Stimulated activated CD8-positive, alpha-beta memory T cell treated with anti-CD3 and anti-CD28 coated beads, Interleukin-4, amount 100 ng/mL, for 1 hour (primary cell): ENCODE results near the gene TRMO.
A peak's percentile ranks its signal among the peaks of the same experiment; 100 is the strongest.

ENCODE experiments used
- DNase-seq, 2 donors: peaks; one replicate each; pipeline ENCODE4 v3.0.0-alpha.2; 2020; ENCODE audit warnings: low read depth in 2 of 2, low spot score in 1 of 2

Gene TRMO

GRCh38 chr9:97938081-97938644 lies 15.9 kb upstream of the TRMO start, which contains the start of gene HEMGN:
HEMGN (minus strand) TSS chr9:97938172; CDS start chr9:97938136, 36 bp downstream.
- DNase-seq = peak in 1 of 2 donors; percentile 10

DNA sequence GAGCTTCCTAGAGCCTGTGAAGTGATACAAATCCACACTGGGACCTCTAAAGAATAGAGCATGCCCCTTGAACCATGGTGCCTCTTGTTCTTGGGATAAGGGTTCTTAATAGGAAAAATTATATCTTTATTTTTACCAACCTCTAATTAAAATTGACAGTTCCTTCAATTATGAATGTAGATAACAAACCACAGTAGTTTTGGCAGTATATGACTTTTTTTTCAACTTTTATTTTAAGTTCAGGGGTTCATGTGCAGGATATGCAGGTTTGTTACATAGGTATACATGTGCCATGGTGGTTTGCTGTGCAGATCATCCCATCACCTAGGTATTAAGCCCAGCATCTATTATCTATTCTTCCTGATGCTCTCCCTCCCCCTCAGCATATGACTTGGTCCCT lies 14.7 kb upstream of the TRMO start:
- DNase-seq = no peak

- DNase-seq = no peak
Measured at GRCh38 chr9:97935276-97935675, 13.0 kb upstream of the TRMO start.

- DNase-seq = no peak
Measured at GRCh38 chr9:97934321-97935115, 12.2 kb upstream of the TRMO start.

DNA sequence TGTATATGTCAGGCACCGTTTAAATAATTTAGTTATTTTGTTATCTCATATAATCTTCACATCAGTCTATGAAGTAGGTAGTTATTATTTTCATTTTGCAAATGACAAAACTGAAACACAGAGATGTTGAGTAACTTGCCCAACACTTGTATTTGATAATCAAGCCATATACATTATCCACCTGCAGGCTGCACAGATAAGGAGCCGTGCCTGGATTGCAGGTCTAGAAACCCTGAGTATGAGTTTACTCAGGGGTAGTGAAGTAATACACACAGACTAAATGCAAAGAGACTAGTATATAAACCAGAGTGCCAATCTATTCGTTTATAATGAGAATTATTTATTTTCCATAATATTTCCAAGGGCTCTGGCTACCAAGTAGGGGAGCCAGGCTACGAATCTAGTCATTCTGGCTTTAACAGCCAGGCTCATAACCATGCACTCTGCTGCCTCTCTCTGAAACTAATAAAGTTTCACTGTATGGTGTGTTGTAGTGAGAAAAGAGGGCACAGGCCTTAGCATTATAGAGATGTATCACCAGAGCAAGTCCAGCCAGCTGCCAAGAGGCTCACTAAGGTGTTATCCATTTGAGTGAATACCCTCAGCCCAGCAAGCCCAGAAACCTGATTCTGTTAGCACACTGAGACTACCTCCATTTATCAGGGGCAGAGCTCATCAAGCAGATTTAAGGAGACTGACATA lies 11.1 kb upstream of the TRMO start:
- DNase-seq = no peak

- DNase-seq = no peak
Measured at GRCh38 chr9:97930972-97931371, 8.7 kb upstream of the TRMO start.

GRCh38 chr9:97928986-97929604 lies 6.8 kb upstream of the TRMO start:
- DNase-seq = no peak

- DNase-seq = no peak
Measured at GRCh38 chr9:97925497-97926334, 3.4 kb upstream of the TRMO start.

GRCh38 chr9:97924386-97924785 lies 2.1 kb upstream of the TRMO start:
- DNase-seq = no peak

DNA sequence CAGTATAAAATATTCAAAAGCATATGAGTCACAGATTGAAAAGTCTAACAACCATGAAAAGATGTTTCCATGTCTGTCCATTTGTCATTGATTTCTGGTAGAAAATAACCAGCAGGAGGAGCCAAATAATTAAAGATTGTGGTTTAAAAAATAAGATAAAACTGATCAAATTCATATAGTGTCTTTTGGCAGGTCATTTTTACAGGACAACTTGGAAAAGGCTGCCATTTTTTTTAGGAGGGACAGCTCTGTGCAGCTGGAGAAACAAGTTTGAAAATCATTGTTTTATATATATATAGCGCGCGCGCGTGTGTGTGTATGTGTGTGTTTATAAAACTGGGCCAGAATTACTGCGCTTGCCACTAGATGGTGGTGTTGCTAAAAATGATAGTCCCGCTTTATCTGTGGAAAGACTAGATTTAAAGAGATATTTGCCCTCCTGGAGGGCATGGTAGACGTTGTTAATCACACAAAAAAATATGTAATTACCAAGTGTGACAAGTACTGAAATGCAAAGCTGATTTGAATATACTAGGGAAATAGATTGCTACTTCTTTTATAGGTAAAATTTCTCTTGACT lies 1.3 kb upstream of the TRMO start:
- DNase-seq = peak; percentile 34 to 44

DNA sequence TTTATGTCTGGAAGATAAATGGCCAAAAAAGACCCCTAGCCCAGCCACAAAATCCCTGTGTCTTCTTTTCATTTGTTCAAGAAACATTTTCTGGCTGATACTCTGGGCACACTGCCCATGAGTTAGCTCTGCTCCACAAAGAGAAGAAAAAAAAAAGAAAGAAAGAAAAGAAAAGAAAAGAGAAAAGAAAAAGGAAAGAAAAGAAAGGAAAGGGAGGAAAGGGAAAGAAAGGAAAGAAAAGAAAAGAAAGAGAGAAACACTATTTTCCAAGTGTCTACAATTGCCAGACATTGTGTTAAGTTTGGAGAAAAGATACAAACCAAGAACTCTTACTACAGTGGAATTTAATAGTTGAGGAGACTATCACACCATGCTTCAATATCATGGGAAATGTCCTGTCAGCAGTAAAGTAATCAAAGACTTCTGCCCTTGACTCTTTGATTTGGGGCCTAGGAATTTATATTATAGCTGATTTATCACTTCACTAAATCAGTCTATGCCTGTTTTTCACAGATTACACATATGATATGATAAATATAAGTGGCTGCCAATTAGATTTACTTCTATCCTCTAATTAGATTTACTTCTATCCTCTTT lies 3.0 kb downstream of the TRMO start:
- no peak for DNase-seq

- no peak for DNase-seq
Measured at GRCh38 chr9:97918611-97919010, 3.7 kb downstream of the TRMO start.

GRCh38 chr9:97911970-97912369 lies 10.3 kb downstream of the TRMO start:
- no peak for DNase-seq

GRCh38 chr9:97911528-97911927 lies 10.8 kb downstream of the TRMO start:
- DNase-seq = no peak

DNA sequence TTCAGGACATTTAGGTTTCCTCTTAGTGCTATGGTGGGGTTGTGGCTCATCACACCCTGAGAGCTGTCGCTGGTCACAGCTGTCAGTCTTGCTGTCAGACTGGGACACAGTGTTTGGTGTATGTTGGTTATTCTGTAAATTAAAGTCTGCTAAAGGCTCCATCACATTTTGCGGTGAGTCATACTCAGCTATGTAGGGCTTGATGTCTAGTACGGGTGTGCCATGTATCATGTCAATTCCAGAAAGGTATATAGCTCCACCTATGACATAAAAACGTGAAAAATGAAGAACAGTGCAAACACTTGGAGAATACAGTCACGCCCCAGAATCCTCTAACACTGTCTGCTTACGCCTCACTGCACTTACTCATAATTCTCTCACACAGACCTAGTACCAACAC lies 11.9 kb downstream of the TRMO start:
- no peak for DNase-seq

DNA sequence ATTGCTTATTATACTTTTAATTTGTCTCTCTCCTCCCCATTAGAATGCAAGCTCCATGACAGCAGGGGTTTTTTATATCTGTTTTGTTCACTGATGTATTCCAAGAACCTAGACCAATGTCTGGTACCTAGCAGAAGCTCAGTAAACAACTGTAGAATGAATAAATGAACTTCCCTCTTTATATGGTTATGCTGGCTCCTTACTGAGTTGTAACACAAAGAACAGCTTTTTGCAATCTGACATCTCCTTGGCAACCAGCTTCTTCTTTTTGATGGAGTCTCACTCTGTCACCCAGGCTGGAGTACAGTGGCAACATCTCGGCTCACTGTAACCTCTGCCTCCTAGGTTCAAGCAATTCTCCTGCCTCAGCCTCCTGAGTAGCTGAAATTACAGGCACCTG lies 13.6 kb downstream of the TRMO start:
- DNase-seq = no peak

- DNase-seq = no peak
Measured at GRCh38 chr9:97907632-97908031, 14.7 kb downstream of the TRMO start.

- no peak for DNase-seq
Measured at GRCh38 chr9:97907046-97907445, 15.3 kb downstream of the TRMO start.

DNA sequence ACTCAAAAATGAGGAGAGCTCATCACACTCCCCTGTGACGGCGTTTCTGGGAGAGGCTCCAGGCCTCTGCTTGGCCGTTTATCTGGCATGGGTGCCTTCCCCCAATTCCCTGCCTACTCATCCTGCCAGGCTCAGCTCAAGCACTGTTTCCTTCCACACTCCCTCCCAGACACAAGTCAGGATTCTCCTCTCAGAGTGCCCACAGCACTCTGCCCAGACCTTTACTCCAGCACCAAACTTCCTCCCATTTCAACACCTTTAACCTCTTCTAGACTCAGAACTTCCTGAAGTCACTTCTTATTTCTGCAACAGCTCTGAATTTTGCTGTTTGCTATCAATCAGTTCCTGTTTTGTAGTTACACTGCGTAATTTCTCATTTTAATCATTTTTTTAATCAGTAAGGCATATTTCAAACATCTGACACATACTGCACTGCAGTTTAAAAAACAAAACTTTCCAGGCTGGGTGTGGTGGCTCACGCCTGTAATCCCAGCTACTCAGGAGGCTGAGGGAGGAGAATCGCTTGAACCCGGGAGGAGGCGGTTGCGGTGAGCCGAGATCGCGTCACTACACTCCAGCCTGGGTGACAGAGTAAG lies 16.0 kb downstream of the TRMO start:
- no peak for DNase-seq

GRCh38 chr9:97905228-97905627 lies 17.1 kb downstream of the TRMO start:
- DNase-seq = peak in 1 of 2 donors; percentile 21
